ENCODE results near the gene SKI.

SKI gene

DNA sequence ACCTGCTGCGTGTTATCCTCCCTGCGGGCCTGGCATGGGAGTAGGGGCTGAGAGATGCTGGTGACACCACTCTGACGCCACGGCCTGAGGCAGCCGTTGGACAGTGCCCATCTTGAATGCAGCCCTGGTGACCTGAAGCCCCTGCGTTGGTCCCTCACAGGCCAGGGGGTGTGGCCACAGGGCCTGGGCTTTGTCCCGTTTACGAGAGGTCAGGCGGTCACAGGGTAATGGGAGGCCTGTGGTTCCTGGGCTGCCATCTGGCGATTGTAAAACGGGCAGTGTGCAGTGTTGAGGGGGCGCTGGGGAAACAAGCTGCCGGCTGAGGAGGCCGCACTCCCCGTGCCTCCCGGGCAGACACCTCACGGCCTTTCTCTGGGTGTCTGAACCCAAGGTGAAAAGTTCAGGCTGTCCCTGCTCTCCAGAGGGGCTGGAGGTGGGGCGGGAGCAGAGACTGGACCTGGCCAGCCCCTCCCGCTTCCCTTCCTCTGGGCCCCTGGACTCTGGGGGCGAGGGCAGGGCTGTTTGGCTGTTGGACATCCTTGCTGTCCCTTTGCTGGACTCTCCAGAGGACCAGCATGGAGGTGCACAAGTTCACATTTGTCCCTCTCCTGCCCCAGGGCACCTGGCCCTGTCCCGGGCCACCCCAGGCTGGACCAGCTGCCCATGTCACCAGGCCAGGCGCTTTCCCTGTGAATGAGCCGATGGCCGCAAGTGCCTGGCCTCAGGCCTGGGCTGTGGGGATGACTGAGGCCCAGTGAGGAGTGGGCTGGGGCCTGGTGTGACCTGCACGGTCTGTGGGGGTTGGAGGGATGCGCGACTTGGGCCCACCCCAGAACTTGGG is 42.4 kb downstream of the SKI start:
- H3K9me3 ChIP-seq (ENCODE audit: low read length) = no peaks in the 10 kb centered on the region
- no peaks in the 10 kb centered on the region for H3K79me2 ChIP-seq (ENCODE audit: insufficient read depth, low read length)
- no peaks in the 10 kb centered on the region for H3K36me3 ChIP-seq (ENCODE audit: insufficient read depth, low read length)
- H3K9ac ChIP-seq (ENCODE audit: low read length) = no peak overlapping the region
- no peaks in the 10 kb centered on the region for H4K20me1 ChIP-seq (ENCODE audit: insufficient read depth, low read length)
- no peak overlapping the region for H3K27ac ChIP-seq (ENCODE audit: low read depth, low read length, poor library complexity, severe bottlenecking)
- no peak overlapping the region for H3K4me3 ChIP-seq (ENCODE audit: low read depth, low read length, poor library complexity, severe bottlenecking)
- H3K9me2 ChIP-seq (ENCODE audit: low read depth, low read length) = no peaks in the 10 kb centered on the region
- H3K27me3 ChIP-seq (ENCODE audit: insufficient read depth, low read length) = no peaks in the 10 kb centered on the region
- TF ChIP-seq CTCF (IDR thresholded peaks at IDR 0.05; ENCODE audit: low read length) = no peak
- no peak for TF ChIP-seq EZH2 (IDR thresholded peaks at IDR 0.05; ENCODE audit: borderline replicate concordance, low read length)
- H3K4me2 ChIP-seq (ENCODE audit: low read length) = no peak overlapping the region
- no peaks in the 10 kb centered on the region for H3K4me1 ChIP-seq (ENCODE audit: insufficient read depth, low read length, severe bottlenecking)
- no peaks in the 10 kb centered on the region for H3F3A ChIP-seq (ENCODE audit: insufficient read depth, low read length)
- H2AFZ ChIP-seq (ENCODE audit: low read length) = no peak overlapping the region

GRCh38 chr1:2271211-2271721 is 43.1 kb downstream of the SKI start:
- Histone ChIP-seq H3K4me2 (ENCODE audit: low read length) (no peak overlapping the region), H3K27ac (ENCODE audit: low read depth, low read length, poor library complexity, severe bottlenecking) (no peak overlapping the region), H3F3A (ENCODE audit: insufficient read depth, low read length) (no peaks in the 10 kb centered on the region), H3K9ac (ENCODE audit: low read length) (no peak overlapping the region), H3K27me3 (ENCODE audit: insufficient read depth, low read length) (no peaks in the 10 kb centered on the region), H3K36me3 (ENCODE audit: insufficient read depth, low read length) (no peaks in the 10 kb centered on the region), H3K9me3 (ENCODE audit: low read length) (no peaks in the 10 kb centered on the region), H4K20me1 (ENCODE audit: insufficient read depth, low read length) (no peaks in the 10 kb centered on the region), H3K9me2 (ENCODE audit: low read depth, low read length) (no peaks in the 10 kb centered on the region), H3K4me1 (ENCODE audit: insufficient read depth, low read length, severe bottlenecking) (no peaks in the 10 kb centered on the region), H2AFZ (ENCODE audit: low read length) (no peak overlapping the region), H3K79me2 (ENCODE audit: insufficient read depth, low read length) (no peaks in the 10 kb centered on the region), H3K4me3 (ENCODE audit: low read depth, low read length, poor library complexity, severe bottlenecking) (no peak overlapping the region)
- TF ChIP-seq EZH2 (IDR thresholded peaks at IDR 0.05; ENCODE audit: borderline replicate concordance, low read length) (no peak), CTCF (IDR thresholded peaks at IDR 0.05; ENCODE audit: low read length) (no peak)

- Histone ChIP-seq H3K4me3 (ENCODE audit: low read depth, low read length, poor library complexity, severe bottlenecking) (no peak overlapping the region), H3K27ac (ENCODE audit: low read depth, low read length, poor library complexity, severe bottlenecking) (no peak overlapping the region), H3K4me2 (ENCODE audit: low read length) (no peak overlapping the region), H3K9me2 (ENCODE audit: low read depth, low read length) (no peaks in the 10 kb centered on the region), H3K9me3 (ENCODE audit: low read length) (no peaks in the 10 kb centered on the region), H3K9ac (ENCODE audit: low read length) (no peak overlapping the region), H3K36me3 (ENCODE audit: insufficient read depth, low read length) (no peaks in the 10 kb centered on the region), H3K27me3 (ENCODE audit: insufficient read depth, low read length) (no peaks in the 10 kb centered on the region), H2AFZ (ENCODE audit: low read length) (no peak overlapping the region), H3K79me2 (ENCODE audit: insufficient read depth, low read length) (no peaks in the 10 kb centered on the region), H4K20me1 (ENCODE audit: insufficient read depth, low read length) (no peaks in the 10 kb centered on the region), H3F3A (ENCODE audit: insufficient read depth, low read length) (no peaks in the 10 kb centered on the region), H3K4me1 (ENCODE audit: insufficient read depth, low read length, severe bottlenecking) (no peaks in the 10 kb centered on the region)
- TF ChIP-seq CTCF (IDR thresholded peaks at IDR 0.05; ENCODE audit: low read length) (no peak), EZH2 (IDR thresholded peaks at IDR 0.05; ENCODE audit: borderline replicate concordance, low read length) (no peak)
Observed at GRCh38 chr1:2271841-2272655, 43.9 kb downstream of the SKI start.

Measured in OCI-LY1 (cell line).